ENCODE measurements around the gene TENM4. TPM values are rescaled to one million over a fixed set of nuclear protein-coding genes. Genes with fewer than 3 reads are reported as not detected.

TENM4 gene
- total and polyA plus RNA-seq, 10 of the 15 experiments (the other 5 are each of a cell fraction or from before 2014, with no cell fraction given): 0.03 to 0.12 (median 0.06) TPM; not detected in 7

DNA sequence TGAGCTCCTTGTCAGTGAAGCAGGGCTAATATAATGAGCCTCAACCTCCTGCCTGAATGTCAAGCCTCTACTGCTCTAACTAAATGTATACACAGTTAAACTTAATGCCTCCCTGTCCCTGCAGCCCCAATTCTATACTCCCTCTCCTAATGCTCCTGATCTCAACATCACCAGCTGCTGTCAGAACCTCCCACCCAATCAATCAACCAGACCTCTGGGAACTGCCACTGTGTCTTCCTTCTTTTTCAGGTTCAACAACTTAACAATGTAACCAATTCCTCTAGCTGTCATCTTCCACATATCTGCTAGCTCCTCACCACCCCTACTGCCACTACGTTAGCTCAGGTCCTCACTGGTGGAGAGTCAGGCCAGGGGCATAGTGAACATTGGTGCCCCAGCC, 526.3 kb downstream of the TENM4 start:
- no peaks in the 10 kb centered on the region for H3K79me2 ChIP-seq (ENCODE audit: control insufficient read depth, insufficient read depth, low read length)
- H3K27ac ChIP-seq (ENCODE audit: control insufficient read depth, insufficient read depth): no peak overlapping the region
- ChIA-PET SMC1A (ENCODE audit: uncharacterized antibody, unreplicated experiment) (no interaction called here), RAD21 (ENCODE audit: unreplicated experiment) (no interaction called here), POLR2A (no interaction called here), CTCF (interaction anchor here (0.8 kb wide), 1 partner anchor 13 kb away, joined by 3 read pairs; no protein-coding TSS in a partner anchor)
- no peak overlapping the region for H3K9ac ChIP-seq (ENCODE audit: control insufficient read depth, insufficient read depth, low read length)
- no peaks in the 10 kb centered on the region; the same call in 2 of the 3 replicates for H3K9me3 ChIP-seq (replicated peaks; ENCODE audit: control insufficient read depth, insufficient read depth, low read length)
- TF ChIP-seq RB1 (IDR thresholded peaks at IDR 0.05; ENCODE audit: borderline replicate concordance): no peak
- no peak for TF ChIP-seq HSF1 (IDR thresholded peaks at IDR 0.05; ENCODE audit: low read depth, low read length)
- in situ Hi-C loops (cut with MboI): no loop called here
- 4% methylated on average over 1 of the region's 1 CpG for WGBS (ENCODE audit: insufficient coverage, insufficient replicate concordance, low lambda C conversion rate, missing lambda C conversion rate)
- peaks cover 2 to 5% of the 10 kb centered on the region in 2 experiments; a peak in 1 of 4 replicates for H3K27me3 ChIP-seq (replicated peaks in 1 of 2; ENCODE audit: control insufficient read depth in 2 of 2, insufficient read depth in 2 of 2, low read length in 1 of 2)
- no peaks in the 10 kb centered on the region; the same call in 1 of the 2 replicates for H3K4me1 ChIP-seq (ENCODE audit: control insufficient read depth, insufficient read depth, low read length)
- no peak overlapping the region for H2AFZ ChIP-seq (ENCODE audit: control insufficient read depth, low read depth, low read length)
- intact Hi-C loops (cut with micrococcal nuclease; ENCODE audit: unreplicated experiment): no loop called here
- H3K36me3 ChIP-seq (ENCODE audit: control insufficient read depth in 2 of 2, insufficient read depth in 2 of 2, low read length in 1 of 2): no peaks in the 10 kb centered on the region
- H3K4me3 ChIP-seq: no peak overlapping the region
- DNase-seq (ENCODE audit: low read depth, low spot score): no peak
- no peak for FAIRE-seq
- H4K20me1 ChIP-seq (ENCODE audit: control insufficient read depth, insufficient read depth): no peaks in the 10 kb centered on the region
- ATAC-seq: no peak
- BruUV-seq (replicated peaks): no TSS peak
- no peak overlapping the region for H3K4me2 ChIP-seq (ENCODE audit: control insufficient read depth, insufficient read depth)

DNA sequence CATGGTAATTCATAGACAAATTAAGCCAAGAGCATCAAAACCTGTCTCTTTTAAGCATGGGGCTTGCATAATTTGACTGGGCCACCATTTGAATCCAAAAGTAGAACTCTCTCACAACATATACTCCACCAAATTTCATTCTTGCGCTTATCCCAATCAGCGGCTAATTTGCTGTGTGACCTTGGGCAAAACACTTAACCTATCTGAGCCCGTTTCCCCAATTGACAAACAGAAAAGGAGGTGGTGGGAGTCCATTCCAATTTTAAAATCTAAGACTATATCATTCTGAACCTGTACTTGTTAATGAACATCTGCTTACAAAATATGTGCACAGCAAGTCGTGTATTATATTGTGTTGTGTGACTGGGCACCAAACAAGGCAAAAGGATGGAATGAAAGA, 528.1 kb downstream of the TENM4 start:
- ChIA-PET SMC1A (ENCODE audit: uncharacterized antibody, unreplicated experiment) (interaction anchor here (1.4 kb wide), 1 partner anchor 20 kb away, joined by 3 read pairs; no protein-coding TSS in a partner anchor), CTCF (no interaction called here), RAD21 (ENCODE audit: unreplicated experiment) (no interaction called here), POLR2A (no interaction called here)
- Histone ChIP-seq H2AFZ (ENCODE audit: control insufficient read depth, low read depth, low read length) (no peak overlapping the region), H3K9ac (ENCODE audit: control insufficient read depth, insufficient read depth, low read length) (no peak overlapping the region), H3K4me3 (no peak overlapping the region), H3K36me3 (ENCODE audit: control insufficient read depth in 2 of 2, insufficient read depth in 2 of 2, low read length in 1 of 2) (no peaks in the 10 kb centered on the region), H4K20me1 (ENCODE audit: control insufficient read depth, insufficient read depth) (no peaks in the 10 kb centered on the region), H3K79me2 (ENCODE audit: control insufficient read depth, insufficient read depth, low read length) (no peaks in the 10 kb centered on the region), H3K4me1 (ENCODE audit: control insufficient read depth, insufficient read depth, low read length) (no peaks in the 10 kb centered on the region; the same call in 1 of the 2 replicates), H3K4me2 (ENCODE audit: control insufficient read depth, insufficient read depth) (no peak overlapping the region), H3K27me3 (replicated peaks in 1 of 2; ENCODE audit: control insufficient read depth in 2 of 2, insufficient read depth in 2 of 2, low read length in 1 of 2) (peaks cover 2 to 5% of the 10 kb centered on the region in 2 experiments; a peak in 1 of 4 replicates), H3K9me3 (replicated peaks; ENCODE audit: control insufficient read depth, insufficient read depth, low read length) (no peaks in the 10 kb centered on the region; the same call in 2 of the 3 replicates), H3K27ac (ENCODE audit: control insufficient read depth, insufficient read depth) (no peak overlapping the region)
- FAIRE-seq: no peak
- intact Hi-C loops (cut with micrococcal nuclease; ENCODE audit: unreplicated experiment) (no loop called here), in situ Hi-C loops (cut with MboI) (no loop called here)
- TF ChIP-seq, protein P1, sequence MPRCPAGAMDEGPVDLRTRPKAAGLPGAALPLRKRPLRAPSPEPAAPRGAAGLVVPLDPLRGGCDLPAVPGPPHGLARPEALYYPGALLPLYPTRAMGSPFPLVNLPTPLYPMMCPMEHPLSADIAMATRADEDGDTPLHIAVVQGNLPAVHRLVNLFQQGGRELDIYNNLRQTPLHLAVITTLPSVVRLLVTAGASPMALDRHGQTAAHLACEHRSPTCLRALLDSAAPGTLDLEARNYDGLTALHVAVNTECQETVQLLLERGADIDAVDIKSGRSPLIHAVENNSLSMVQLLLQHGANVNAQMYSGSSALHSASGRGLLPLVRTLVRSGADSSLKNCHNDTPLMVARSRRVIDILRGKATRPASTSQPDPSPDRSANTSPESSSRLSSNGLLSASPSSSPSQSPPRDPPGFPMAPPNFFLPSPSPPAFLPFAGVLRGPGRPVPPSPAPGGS (IDR thresholded peaks at IDR 0.05; ENCODE audit: borderline replicate concordance, insufficient read depth, low read depth, low read length, poor library complexity, severe bottlenecking): no peak
- TF ChIP-seq MYC (IDR thresholded peaks at IDR 0.05; ENCODE audit: insufficient read depth, insufficient read length, insufficient replicate concordance, low read length, severe bottlenecking) (no peak), HDAC2 (IDR thresholded peaks at IDR 0.05) (no peak), SPI1 (IDR thresholded peaks at IDR 0.05; ENCODE audit: borderline replicate concordance, insufficient read depth, low read depth, low read length) (no peak), ZNF217 (IDR thresholded peaks at IDR 0.05) (no peak), SMARCA5 (IDR thresholded peaks at IDR 0.05) (no peak), FOXK2 (IDR thresholded peaks at IDR 0.05) (no peak)
- TF ChIP-seq, protein P2, sequence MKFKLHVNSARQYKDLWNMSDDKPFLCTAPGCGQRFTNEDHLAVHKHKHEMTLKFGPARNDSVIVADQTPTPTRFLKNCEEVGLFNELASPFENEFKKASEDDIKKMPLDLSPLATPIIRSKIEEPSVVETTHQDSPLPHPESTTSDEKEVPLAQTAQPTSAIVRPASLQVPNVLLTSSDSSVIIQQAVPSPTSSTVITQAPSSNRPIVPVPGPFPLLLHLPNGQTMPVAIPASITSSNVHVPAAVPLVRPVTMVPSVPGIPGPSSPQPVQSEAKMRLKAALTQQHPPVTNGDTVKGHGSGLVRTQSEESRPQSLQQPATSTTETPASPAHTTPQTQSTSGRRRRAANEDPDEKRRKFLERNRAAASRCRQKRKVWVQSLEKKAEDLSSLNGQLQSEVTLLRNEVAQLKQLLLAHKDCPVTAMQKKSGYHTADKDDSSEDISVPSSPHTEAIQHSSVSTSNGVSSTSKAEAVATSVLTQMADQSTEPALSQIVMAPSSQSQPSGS (IDR thresholded peaks at IDR 0.05; ENCODE audit: low read length): no peak
- no peak for DNase-seq (ENCODE audit: low read depth, low spot score)
- WGBS (ENCODE audit: insufficient coverage, insufficient replicate concordance, low lambda C conversion rate, missing lambda C conversion rate): 49% methylated on average over 4 of the region's 4 CpGs
- no TSS peak for BruUV-seq (replicated peaks)
- no peak for ATAC-seq
